A673 (cell line): ENCODE measurements around the gene DSCAML1. TPM values are rescaled to one million over a fixed set of nuclear protein-coding genes. Genes with fewer than 3 reads are reported as not detected.

ENCODE experiments used
- BruUV-seq: library from RNA; stranded (reverse); fragments of 400-500 nt; replicated peaks from 2 replicates; lab custom pipeline; 2021; lab: Mats Ljungman, UMichigan
- CTCF ChIA-PET: fragments of 300-600 bp; sonication (Branson Sonifier 250); formaldehyde crosslinking; loops from one replicate; lab custom pipeline; 2022; ENCODE audit warnings: antibody characterized with exemption; lab: Charles Lee
- POLR2A ChIA-PET: fragments of 300-600 bp; sonication (Branson Sonifier 250); formaldehyde crosslinking; loops from one replicate; lab custom pipeline; 2022; ENCODE audit warnings: antibody characterized with exemption; ENCODE audit not compliant: low non-redundant PET; lab: Charles Lee
- DNase-seq: peaks from one replicate; pipeline ENCODE4 v3.0.0-alpha.2; 2015; ENCODE audit warnings: low spot score
- H3K27ac ChIP-seq: fragments of 200-600 bp; sonication (generic); 2 replicates; pipeline ENCODE4 v1.5.1; 2016; ENCODE audit warnings: mixed run types, low read depth, mild to moderate bottlenecking, mixed read lengths, antibody characterized with exemption, low read length; ENCODE audit not compliant: poor library complexity, severe bottlenecking
- H3K27me3 ChIP-seq: fragments of 200-600 bp; sonication (generic); replicated peaks from 2 replicates; pipeline ENCODE4 v1.6.1; 2017; ENCODE audit warnings: mixed run types, low read depth, mild to moderate bottlenecking, mixed read lengths, antibody characterized with exemption, low read length; ENCODE audit not compliant: insufficient read depth, poor library complexity
- H3K36me3 ChIP-seq: fragments of 200-600 bp; sonication (generic); 2 replicates; pipeline ENCODE4 v1.6.1; 2016; ENCODE audit warnings: mixed run types, mild to moderate bottlenecking, mixed read lengths, antibody characterized with exemption, low read length; ENCODE audit not compliant: insufficient read depth, poor library complexity, severe bottlenecking
- H3K4me1 ChIP-seq: fragments of 200-600 bp; sonication (generic); 2 replicates; pipeline ENCODE4 v1.6.1; 2017; ENCODE audit warnings: mixed run types, mild to moderate bottlenecking, mixed read lengths, antibody characterized with exemption, low read length; ENCODE audit not compliant: insufficient read depth, poor library complexity, severe bottlenecking
- H3K4me3 ChIP-seq: fragments of 200-600 bp; sonication (generic); 2 replicates; pipeline ENCODE4 v1.5.1; 2016; ENCODE audit warnings: low read depth, mixed run types, mild to moderate bottlenecking, mixed read lengths, low read length; ENCODE audit not compliant: poor library complexity, severe bottlenecking
- H3K9me3 ChIP-seq: fragments of 200-600 bp; sonication (generic); 2 replicates; pipeline ENCODE4 v1.6.1; 2016; ENCODE audit warnings: mixed run types, low read depth, mild to moderate bottlenecking, mixed read lengths, antibody characterized with exemption, low read length; ENCODE audit not compliant: poor library complexity, severe bottlenecking
- CTCF ChIP-seq: fragments of 300-800, 200-600 bp; sonication (generic); conservative IDR thresholded peaks from 2 replicates; pipeline ENCODE4 v1.5.1; 2017; ENCODE audit warnings: low read depth, mild to moderate bottlenecking, antibody characterized with exemption, low read length, moderate library complexity, mixed read lengths
- EZH2 ChIP-seq: fragments of 200-600 bp; sonication (generic); IDR thresholded peaks from 2 replicates; pipeline ENCODE4 v1.6.1; 2017; ENCODE audit warnings: borderline replicate concordance, low read depth, mild to moderate bottlenecking, mixed read lengths, antibody characterized with exemption, low read length; ENCODE audit not compliant: poor library complexity, severe bottlenecking
- intact Hi-C: fragments of 100-400 bp; cut with micrococcal nuclease; formaldehyde crosslinking; loops from one replicate; pipeline ENCODE4 v1.10.0; 2022; ENCODE audit not compliant: unreplicated experiment
- total RNA-seq: library from RNA; stranded (reverse); gene quantifications from 2 replicates; pipeline ENCODE4 v1.2.3, GENCODE V29; 2021

DSCAML1 gene
- total RNA-seq, 1 experiment from 2014 or later = not detected

GRCh38 chr11:117706322-117706814 lies 90.6 kb downstream of the DSCAML1 start:
- Histone ChIP-seq H3K4me3 (no peak overlapping the region), H3K36me3 (no peaks in the 10 kb centered on the region), H3K27me3 (peaks cover 18% of the 10 kb centered on the region), H3K4me1 (no peaks in the 10 kb centered on the region), H3K9me3 (no peaks in the 10 kb centered on the region), H3K27ac (no peak overlapping the region)
- no peak for DNase-seq
- BruUV-seq = no TSS peak
- TF ChIP-seq EZH2 = no peak
- TF ChIP-seq CTCF = no peak
- intact Hi-C loops = no loop called here
- ChIA-PET POLR2A (no interaction called here), CTCF (no interaction called here)

- Histone ChIP-seq H3K9me3 (no peaks in the 10 kb centered on the region), H3K4me1 (no peaks in the 10 kb centered on the region), H3K27ac (no peak overlapping the region), H3K4me3 (no peak overlapping the region), H3K27me3 (peaks cover 18% of the 10 kb centered on the region), H3K36me3 (no peaks in the 10 kb centered on the region)
- intact Hi-C loops = no loop called here
- BruUV-seq = no TSS peak
- POLR2A ChIA-PET = no interaction called here
- TF ChIP-seq CTCF (no peak), EZH2 (no peak)
- no peak for DNase-seq
- CTCF ChIA-PET = no interaction called here
These were observed 91.2 kb downstream of the DSCAML1 start for GRCh38 chr11:117705866-117706265.

GRCh38 chr11:117704395-117705100 lies 92.5 kb downstream of the DSCAML1 start:
- H3K4me3 ChIP-seq = no peak overlapping the region
- TF ChIP-seq CTCF (no peak), EZH2 (no peak)
- no peaks in the 10 kb centered on the region for H3K36me3 ChIP-seq
- intact Hi-C loops = no loop called here
- ChIA-PET CTCF (no interaction called here), POLR2A (no interaction called here)
- H3K4me1 ChIP-seq = no peaks in the 10 kb centered on the region
- BruUV-seq = no TSS peak
- H3K27ac ChIP-seq = no peak overlapping the region
- peaks cover 18% of the 10 kb centered on the region for H3K27me3 ChIP-seq
- H3K9me3 ChIP-seq = no peaks in the 10 kb centered on the region
- no peak for DNase-seq
